WTC11 (cell line): ENCODE measurements around the gene ZFAND3. TPM values are rescaled to one million over a fixed set of nuclear protein-coding genes. Genes with fewer than 3 reads are reported as not detected.

Source experiments
- ATAC-seq: fragments of 200-7000 bp; cut with Tn5 transposase; 2 replicates; pipeline ENCODE4 v1.10.0; 2021; ENCODE audit warnings: mild to moderate bottlenecking, moderate library complexity
- CTCF ChIA-PET: fragments of 300-600 bp; sonication (Branson Sonifier 250); formaldehyde crosslinking; loops from one replicate; lab custom pipeline; 2021; ENCODE audit warnings: antibody characterized with exemption; lab: Charles Lee
- POLR2A ChIA-PET: fragments of 350-600 bp; sonication (Branson Sonifier 250); formaldehyde crosslinking; loops from one replicate; lab custom pipeline; 2021; ENCODE audit warnings: antibody characterized with exemption; lab: Charles Lee
- DNase-seq: peaks from one replicate; pipeline ENCODE4 v3.0.0; 2021; ENCODE audit warnings: low spot score
- H3K27ac Mint-ChIP-seq: 2 replicates; pipeline ENCODE4 v1.8.0; 2021; ENCODE audit warnings: mixed read lengths
- H3K27me3 Mint-ChIP-seq: 2 replicates; pipeline ENCODE4 v1.8.0; 2021; ENCODE audit warnings: low read depth, mild to moderate bottlenecking, moderate library complexity, mixed read lengths
- H3K36me3 Mint-ChIP-seq: 2 replicates; pipeline ENCODE4 v1.8.0; 2021; ENCODE audit warnings: mixed read lengths
- H3K4me1 Mint-ChIP-seq: 2 replicates; pipeline ENCODE4 v1.8.0; 2022; ENCODE audit warnings: mixed read lengths
- H3K4me3 Mint-ChIP-seq: 2 replicates; pipeline ENCODE4 v1.8.0; 2021; ENCODE audit warnings: mild to moderate bottlenecking, moderate library complexity, mixed read lengths
- H3K9me3 Mint-ChIP-seq: 2 replicates; pipeline ENCODE4 v1.8.0; 2021; ENCODE audit warnings: mixed read lengths
- ETV6 ChIP-seq: sonication (generic); formaldehyde crosslinking; IDR thresholded peaks from 2 replicates; pipeline ENCODE4 v1.8.1; 2022; ENCODE audit warnings: mild to moderate bottlenecking, missing genetic modification reagents
- GABPB1 ChIP-seq: sonication (generic); formaldehyde crosslinking; IDR thresholded peaks from 2 replicates; pipeline ENCODE4 v1.8.1; 2023; ENCODE audit warnings: mild to moderate bottlenecking, missing genetic modification reagents
- JAZF1 ChIP-seq: fragments of 250-450 bp; sonication (Bioruptor Pico); IDR thresholded peaks from 2 replicates; pipeline ENCODE4 v1.9.0; 2021; ENCODE audit warnings: moderate library complexity, mild to moderate bottlenecking, inconsistent platforms
- KAT7 ChIP-seq: sonication (generic); formaldehyde crosslinking; IDR thresholded peaks from 2 replicates; pipeline ENCODE4 v1.8.1; 2023; ENCODE audit warnings: missing genetic modification reagents, mild to moderate bottlenecking, borderline replicate concordance
- MYBL2 ChIP-seq: sonication (generic); formaldehyde crosslinking; IDR thresholded peaks from 2 replicates; pipeline ENCODE4 v1.8.1; 2023; ENCODE audit warnings: mild to moderate bottlenecking, moderate library complexity, missing genetic modification reagents
- NR3C1 ChIP-seq: sonication (generic); formaldehyde crosslinking; conservative IDR thresholded peaks from 2 replicates; pipeline ENCODE4 v1.8.1; 2023; ENCODE audit warnings: low read depth, mild to moderate bottlenecking, missing genetic modification reagents
- PRRX2 ChIP-seq: fragments of 250-450 bp; sonication (Bioruptor Pico); IDR thresholded peaks from 2 replicates; pipeline ENCODE4 v1.8.0; 2021; ENCODE audit warnings: mild to moderate bottlenecking
- RORB ChIP-seq: fragments of 250-450 bp; sonication (Bioruptor Pico); IDR thresholded peaks from 2 replicates; pipeline ENCODE4 v1.9.0; 2021; ENCODE audit warnings: mild to moderate bottlenecking
- SP1 ChIP-seq: sonication (generic); formaldehyde crosslinking; conservative IDR thresholded peaks from 2 replicates; pipeline ENCODE4 v1.8.1; 2022; ENCODE audit warnings: missing genetic modification reagents
- TCF7 ChIP-seq: sonication (generic); formaldehyde crosslinking; IDR thresholded peaks from 2 replicates; pipeline ENCODE4 v1.8.0; 2022; ENCODE audit warnings: mild to moderate bottlenecking, low read depth, missing genetic modification reagents, moderate library complexity
- TEAD4 ChIP-seq: sonication (generic); formaldehyde crosslinking; IDR thresholded peaks from 2 replicates; pipeline ENCODE4 v1.8.0; 2022; ENCODE audit warnings: mild to moderate bottlenecking, missing genetic modification reagents
- TP53 ChIP-seq: sonication (generic); formaldehyde crosslinking; IDR thresholded peaks from 2 replicates; pipeline ENCODE4 v1.8.1; 2023; ENCODE audit warnings: mild to moderate bottlenecking, missing genetic modification reagents
- ZNF121 ChIP-seq: sonication (generic); formaldehyde crosslinking; IDR thresholded peaks from 2 replicates; pipeline ENCODE4 v1.8.0; 2023; ENCODE audit warnings: missing genetic modification reagents
- ZNF219 ChIP-seq: sonication (generic); formaldehyde crosslinking; IDR thresholded peaks from 2 replicates; pipeline ENCODE4 v1.8.0; 2023; ENCODE audit warnings: missing genetic modification reagents, mild to moderate bottlenecking, borderline replicate concordance
- ZNF232 ChIP-seq: sonication (generic); formaldehyde crosslinking; IDR thresholded peaks from 2 replicates; pipeline ENCODE4 v1.8.0; 2022; ENCODE audit warnings: mild to moderate bottlenecking, missing genetic modification reagents
- ZNF423 ChIP-seq: fragments of 250-450 bp; sonication (Bioruptor Pico); IDR thresholded peaks from 2 replicates; pipeline ENCODE4 v2.1.2; 2022; ENCODE audit warnings: mild to moderate bottlenecking, moderate library complexity
- total RNA-seq: library from RNA; stranded (reverse); gene quantifications from 3 replicates; pipeline ENCODE4 v1.2.3, GENCODE V29; 2021
- TF ChIP-seq, protein P1 (sequence below): sonication (generic); formaldehyde crosslinking; IDR thresholded peaks from 2 replicates; pipeline ENCODE4 v1.8.0; 2022; ENCODE audit warnings: missing genetic modification reagents
- TF ChIP-seq, protein P2 (sequence below): sonication (generic); formaldehyde crosslinking; IDR thresholded peaks from 2 replicates; pipeline ENCODE4 v1.8.0; 2022; ENCODE audit warnings: mild to moderate bottlenecking, missing genetic modification reagents
- TF ChIP-seq, protein P3 (sequence below): sonication (generic); formaldehyde crosslinking; IDR thresholded peaks from 2 replicates; pipeline ENCODE4 v1.8.1; 2022; ENCODE audit warnings: mild to moderate bottlenecking, moderate library complexity, missing genetic modification reagents
- TF ChIP-seq, protein P4 (sequence below): sonication (generic); formaldehyde crosslinking; IDR thresholded peaks from 2 replicates; pipeline ENCODE4 v1.8.1; 2023; ENCODE audit warnings: mild to moderate bottlenecking, missing genetic modification reagents, moderate library complexity
- TF ChIP-seq, protein P5 (sequence below): fragments of 250-450 bp; sonication (Bioruptor Pico); IDR thresholded peaks from 2 replicates; pipeline ENCODE4 v2.1.2; 2022; ENCODE audit warnings: mild to moderate bottlenecking, moderate library complexity
- TF ChIP-seq, protein P6 (sequence below): sonication (generic); formaldehyde crosslinking; IDR thresholded peaks from 2 replicates; pipeline ENCODE4 v1.8.1; 2022; ENCODE audit warnings: low read depth, mild to moderate bottlenecking, moderate library complexity, missing genetic modification reagents, borderline replicate concordance

The ZFAND3 gene
- total RNA-seq, 1 experiment from 2014 or later = 50.3 TPM

DNA sequence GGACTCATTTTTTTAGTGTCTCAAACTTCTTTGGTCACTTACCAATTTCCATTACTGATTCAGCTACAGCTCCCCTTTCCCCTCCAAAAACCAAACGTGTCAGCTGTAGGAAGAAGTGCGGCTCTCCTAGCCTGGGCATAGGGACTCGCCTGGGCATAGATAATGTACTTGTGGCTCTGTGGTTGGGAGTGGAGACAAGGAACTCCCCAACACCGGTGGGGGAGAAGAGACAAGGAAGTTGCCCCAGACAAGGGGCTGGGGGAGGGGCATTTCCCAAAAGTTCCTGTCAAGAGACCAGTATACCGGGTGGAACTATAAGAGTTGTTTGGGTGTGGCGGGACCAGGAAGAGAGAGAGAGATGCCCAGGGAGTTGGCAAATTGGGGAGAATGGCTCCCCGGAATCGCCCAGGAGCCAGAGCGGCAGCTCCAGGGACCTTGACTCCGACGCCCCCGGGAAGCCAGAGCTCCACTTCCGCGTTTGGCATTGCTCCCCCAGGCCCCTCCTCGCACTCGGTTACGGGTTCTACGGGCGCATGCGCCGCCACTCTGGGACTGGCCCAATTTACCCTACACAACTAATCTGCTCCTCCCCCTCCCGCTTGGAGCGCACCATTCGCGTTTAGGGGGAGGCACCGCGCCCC lies 871 bp upstream of the ZFAND3 start:
- H3K4me1 Mint-ChIP-seq = peaks cover 48% of the 10 kb centered on the region
- ATAC-seq = peak; percentile 80
- H3K27ac Mint-ChIP-seq = peak overlapping the region; percentile 95
- peak; percentile 94 for DNase-seq
- H3K9me3 Mint-ChIP-seq = no peaks in the 10 kb centered on the region
- H3K36me3 Mint-ChIP-seq = no peaks in the 10 kb centered on the region
- POLR2A ChIA-PET = interaction anchor here (0.6 to 1.8 kb wide), 10 partner anchors 13 to 1167 kb away, joined by 3 to 13 read pairs (median 3); no protein-coding TSS in a partner anchor
- H3K27me3 Mint-ChIP-seq = no peaks in the 10 kb centered on the region
- TF ChIP-seq, protein P1, sequence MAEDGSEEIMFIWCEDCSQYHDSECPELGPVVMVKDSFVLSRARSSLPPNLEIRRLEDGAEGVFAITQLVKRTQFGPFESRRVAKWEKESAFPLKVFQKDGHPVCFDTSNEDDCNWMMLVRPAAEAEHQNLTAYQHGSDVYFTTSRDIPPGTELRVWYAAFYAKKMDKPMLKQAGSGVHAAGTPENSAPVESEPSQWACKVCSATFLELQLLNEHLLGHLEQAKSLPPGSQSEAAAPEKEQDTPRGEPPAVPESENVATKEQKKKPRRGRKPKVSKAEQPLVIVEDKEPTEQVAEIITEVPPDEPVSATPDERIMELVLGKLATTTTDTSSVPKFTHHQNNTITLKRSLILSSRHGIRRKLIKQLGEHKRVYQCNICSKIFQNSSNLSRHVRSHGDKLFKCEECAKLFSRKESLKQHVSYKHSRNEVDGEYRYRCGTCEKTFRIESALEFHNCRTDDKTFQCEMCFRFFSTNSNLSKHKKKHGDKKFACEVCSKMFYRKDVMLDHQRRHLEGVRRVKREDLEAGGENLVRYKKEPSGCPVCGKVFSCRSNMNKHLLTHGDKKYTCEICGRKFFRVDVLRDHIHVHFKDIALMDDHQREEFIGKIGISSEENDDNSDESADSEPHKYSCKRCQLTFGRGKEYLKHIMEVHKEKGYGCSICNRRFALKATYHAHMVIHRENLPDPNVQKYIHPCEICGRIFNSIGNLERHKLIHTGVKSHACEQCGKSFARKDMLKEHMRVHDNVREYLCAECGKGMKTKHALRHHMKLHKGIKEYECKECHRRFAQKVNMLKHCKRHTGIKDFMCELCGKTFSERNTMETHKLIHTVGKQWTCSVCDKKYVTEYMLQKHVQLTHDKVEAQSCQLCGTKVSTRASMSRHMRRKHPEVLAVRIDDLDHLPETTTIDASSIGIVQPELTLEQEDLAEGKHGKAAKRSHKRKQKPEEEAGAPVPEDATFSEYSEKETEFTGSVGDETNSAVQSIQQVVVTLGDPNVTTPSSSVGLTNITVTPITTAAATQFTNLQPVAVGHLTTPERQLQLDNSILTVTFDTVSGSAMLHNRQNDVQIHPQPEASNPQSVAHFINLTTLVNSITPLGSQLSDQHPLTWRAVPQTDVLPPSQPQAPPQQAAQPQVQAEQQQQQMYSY = peak; percentile 87
- TF ChIP-seq ZNF121 (CRISPR knock-in tag) = 0 out of 2 replicates have a peak, but pooled peaks have one; percentile 56
- no peak for TF ChIP-seq JAZF1 (CRISPR knock-in tag)
- TF ChIP-seq ETV6 = peak; percentile 95
- TF ChIP-seq, protein P2, sequence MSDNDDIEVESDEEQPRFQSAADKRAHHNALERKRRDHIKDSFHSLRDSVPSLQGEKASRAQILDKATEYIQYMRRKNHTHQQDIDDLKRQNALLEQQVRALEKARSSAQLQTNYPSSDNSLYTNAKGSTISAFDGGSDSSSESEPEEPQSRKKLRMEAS (CRISPR knock-in tag) = 0 out of 2 replicates have a peak, but pooled peaks have one; percentile 17
- TF ChIP-seq ZNF232 (CRISPR knock-in tag) = no peak
- TF ChIP-seq MYBL2 (CRISPR knock-in tag) = no peak
- 0 out of 2 replicates have a peak, but pooled peaks have one; percentile 32 for TF ChIP-seq KAT7 (CRISPR knock-in tag)
- TF ChIP-seq, protein P3, sequence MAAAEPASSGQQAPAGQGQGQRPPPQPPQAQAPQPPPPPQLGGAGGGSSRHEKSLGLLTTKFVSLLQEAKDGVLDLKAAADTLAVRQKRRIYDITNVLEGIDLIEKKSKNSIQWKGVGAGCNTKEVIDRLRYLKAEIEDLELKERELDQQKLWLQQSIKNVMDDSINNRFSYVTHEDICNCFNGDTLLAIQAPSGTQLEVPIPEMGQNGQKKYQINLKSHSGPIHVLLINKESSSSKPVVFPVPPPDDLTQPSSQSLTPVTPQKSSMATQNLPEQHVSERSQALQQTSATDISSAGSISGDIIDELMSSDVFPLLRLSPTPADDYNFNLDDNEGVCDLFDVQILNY (CRISPR knock-in tag) = no peak
- TF ChIP-seq, protein P4, sequence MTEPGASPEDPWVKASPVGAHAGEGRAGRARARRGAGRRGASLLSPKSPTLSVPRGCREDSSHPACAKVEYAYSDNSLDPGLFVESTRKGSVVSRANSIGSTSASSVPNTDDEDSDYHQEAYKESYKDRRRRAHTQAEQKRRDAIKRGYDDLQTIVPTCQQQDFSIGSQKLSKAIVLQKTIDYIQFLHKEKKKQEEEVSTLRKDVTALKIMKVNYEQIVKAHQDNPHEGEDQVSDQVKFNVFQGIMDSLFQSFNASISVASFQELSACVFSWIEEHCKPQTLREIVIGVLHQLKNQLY = no peak
- TF ChIP-seq ZNF219 (CRISPR knock-in tag) = no peak
- TF ChIP-seq SP1 (CRISPR knock-in tag) = 0 out of 2 replicates have a peak, but pooled peaks have one; percentile 15
- no peak for TF ChIP-seq TEAD4 (CRISPR knock-in tag)
- TF ChIP-seq RORB = no peak
- CTCF ChIA-PET = interaction anchor here (0.7 to 3.8 kb wide), 11 partner anchors 9 to 305 kb away, joined by 3 to 28 read pairs (median 4); no protein-coding TSS in a partner anchor
- H3K4me3 Mint-ChIP-seq = peak overlapping the region; percentile 94

DNA sequence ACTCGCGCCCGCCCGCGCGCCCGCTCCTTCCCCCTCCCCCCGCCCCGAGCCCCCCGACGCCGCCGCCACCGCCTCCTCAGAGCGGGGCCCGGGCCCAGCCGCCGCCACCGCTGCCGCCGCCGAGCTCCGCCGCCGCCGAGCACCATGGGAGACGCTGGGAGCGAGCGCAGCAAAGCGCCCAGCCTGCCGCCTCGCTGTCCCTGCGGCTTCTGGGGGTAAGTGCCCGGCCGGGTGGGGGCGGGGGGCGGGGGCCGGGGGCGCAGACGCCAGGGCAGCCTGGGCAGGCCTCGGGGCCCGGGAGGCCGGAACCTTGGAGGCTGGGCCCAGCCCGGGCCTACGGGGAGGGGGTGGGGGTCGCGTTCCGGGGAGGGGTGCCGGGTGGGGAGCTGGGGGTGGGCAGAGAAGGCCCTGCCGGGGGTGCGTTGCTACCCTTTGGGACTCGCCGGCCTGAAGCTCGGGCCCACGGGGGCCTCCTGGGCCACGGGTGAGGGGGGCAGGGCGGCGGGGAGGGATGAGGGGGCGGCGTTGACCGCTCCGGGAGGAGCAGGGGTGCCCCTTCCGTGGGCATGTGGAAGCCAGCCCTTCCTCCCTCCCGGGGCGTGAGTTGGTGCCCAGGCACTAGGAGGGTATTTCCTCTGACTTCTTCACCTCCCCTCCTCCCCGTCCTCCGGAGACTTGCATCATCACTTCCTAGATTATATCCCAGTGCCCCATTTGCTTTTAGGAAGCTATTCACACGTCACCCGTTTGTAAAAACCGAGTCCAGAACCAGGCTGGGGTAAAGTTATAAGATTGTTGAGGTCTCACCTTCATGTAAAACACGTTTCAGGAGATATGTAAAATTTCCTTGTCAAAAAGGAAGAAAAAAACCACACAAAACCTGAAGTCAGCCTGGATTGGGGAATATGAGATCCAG lies 533 bp downstream of the ZFAND3 start:
- ChIA-PET POLR2A (interaction anchor here (0.5 to 1.8 kb wide), 5 partner anchors 29 to 250 kb away, joined by 3 to 13 read pairs (median 3); no protein-coding TSS in a partner anchor), CTCF (interaction anchor here (0.5 to 3.8 kb wide), 6 partner anchors 29 to 1115 kb away, joined by 3 to 28 read pairs (median 6); no protein-coding TSS in a partner anchor)
- Mint-ChIP-seq H3K36me3 (no peaks in the 10 kb centered on the region), H3K27me3 (no peaks in the 10 kb centered on the region), H3K9me3 (no peaks in the 10 kb centered on the region), H3K4me1 (peaks cover 48% of the 10 kb centered on the region), H3K4me3 (peak overlapping the region; percentile 94), H3K27ac (peak overlapping the region; percentile 51)
- ATAC-seq (no peak), DNase-seq (peak; percentile 26)
- TF ChIP-seq, protein P5, sequence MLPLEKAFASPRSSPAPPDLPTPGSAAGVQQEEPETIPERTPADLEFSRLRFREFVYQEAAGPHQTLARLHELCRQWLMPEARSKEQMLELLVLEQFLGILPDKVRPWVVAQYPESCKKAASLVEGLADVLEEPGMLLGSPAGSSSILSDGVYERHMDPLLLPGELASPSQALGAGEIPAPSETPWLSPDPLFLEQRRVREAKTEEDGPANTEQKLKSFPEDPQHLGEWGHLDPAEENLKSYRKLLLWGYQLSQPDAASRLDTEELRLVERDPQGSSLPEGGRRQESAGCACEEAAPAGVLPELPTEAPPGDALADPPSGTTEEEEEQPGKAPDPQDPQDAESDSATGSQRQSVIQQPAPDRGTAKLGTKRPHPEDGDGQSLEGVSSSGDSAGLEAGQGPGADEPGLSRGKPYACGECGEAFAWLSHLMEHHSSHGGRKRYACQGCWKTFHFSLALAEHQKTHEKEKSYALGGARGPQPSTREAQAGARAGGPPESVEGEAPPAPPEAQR = no peak
- TF ChIP-seq, protein P6, sequence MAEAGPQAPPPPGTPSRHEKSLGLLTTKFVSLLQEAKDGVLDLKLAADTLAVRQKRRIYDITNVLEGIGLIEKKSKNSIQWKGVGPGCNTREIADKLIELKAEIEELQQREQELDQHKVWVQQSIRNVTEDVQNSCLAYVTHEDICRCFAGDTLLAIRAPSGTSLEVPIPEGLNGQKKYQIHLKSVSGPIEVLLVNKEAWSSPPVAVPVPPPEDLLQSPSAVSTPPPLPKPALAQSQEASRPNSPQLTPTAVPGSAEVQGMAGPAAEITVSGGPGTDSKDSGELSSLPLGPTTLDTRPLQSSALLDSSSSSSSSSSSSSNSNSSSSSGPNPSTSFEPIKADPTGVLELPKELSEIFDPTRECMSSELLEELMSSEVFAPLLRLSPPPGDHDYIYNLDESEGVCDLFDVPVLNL (CRISPR knock-in tag) = no peak
- no peak for TF ChIP-seq NR3C1 (CRISPR knock-in tag)
- TF ChIP-seq GABPB1 (CRISPR knock-in tag) = peak; percentile 76
- TF ChIP-seq PRRX2 (CRISPR knock-in tag) = no peak
- no peak for TF ChIP-seq TCF7 (CRISPR knock-in tag)
- TF ChIP-seq TP53 (CRISPR knock-in tag) = no peak
- no peak for TF ChIP-seq ZNF423
